H9 (cell line): Measurements from ENCODE around the gene DMAP1. TPM values are rescaled to one million over a fixed set of nuclear protein-coding genes. Genes with fewer than 3 reads are reported as not detected.

Experiments
- DNase-seq: peaks from one replicate; pipeline ENCODE4 v3.0.0-alpha.2; 2017
- H2AFZ ChIP-seq: one replicate; pipeline ENCODE4 v1.6.1; 2013; ENCODE audit warnings: mild to moderate bottlenecking, low read length, control low read depth, moderate library complexity
- H2AK5ac ChIP-seq: 2 replicates; pipeline ENCODE4 v1.6.1; 2013; ENCODE audit warnings: low read length, control low read depth, mixed read lengths; ENCODE audit not compliant: insufficient read length
- H2BK120ac ChIP-seq: one replicate; pipeline ENCODE4 v1.6.1; 2013; ENCODE audit warnings: low read depth, mild to moderate bottlenecking, low read length, control low read depth, inconsistent platforms; ENCODE audit not compliant: poor library complexity, severe bottlenecking
- H2BK12ac ChIP-seq: 2 replicates; pipeline ENCODE4 v1.6.1; 2013; ENCODE audit warnings: low read length, control low read depth, mixed read lengths, low read depth; ENCODE audit not compliant: insufficient read length
- H2BK15ac ChIP-seq: 2 replicates; pipeline ENCODE4 v1.6.1; 2013; ENCODE audit warnings: low read depth, low read length, control low read depth
- H2BK20ac ChIP-seq: one replicate; pipeline ENCODE4 v1.6.1; 2013; ENCODE audit warnings: low read depth, mild to moderate bottlenecking, low read length, control low read depth, inconsistent platforms; ENCODE audit not compliant: poor library complexity, severe bottlenecking
- H2BK5ac ChIP-seq: 2 replicates; pipeline ENCODE4 v1.6.1; 2013; ENCODE audit warnings: low read length, control low read depth, mixed read lengths; ENCODE audit not compliant: insufficient read length
- H3K14ac ChIP-seq: 2 replicates; pipeline ENCODE4 v1.6.1; 2013; ENCODE audit warnings: low read length, control low read depth; ENCODE audit not compliant: insufficient read depth
- H3K18ac ChIP-seq: 2 replicates; pipeline ENCODE4 v1.6.1; 2013; ENCODE audit warnings: low read depth, mild to moderate bottlenecking, mixed read lengths, low read length, control low read depth; ENCODE audit not compliant: insufficient read length
- H3K23ac ChIP-seq: 2 replicates; pipeline ENCODE4 v1.6.1; 2013; ENCODE audit warnings: low read length, control low read depth, mixed read lengths, low read depth; ENCODE audit not compliant: insufficient read length
- H3K23me2 ChIP-seq: 2 replicates; pipeline ENCODE4 v1.6.1; 2013; ENCODE audit warnings: low read depth, mild to moderate bottlenecking, mixed read lengths, low read length, control low read depth; ENCODE audit not compliant: insufficient read length, poor library complexity, severe bottlenecking
- H3K27ac ChIP-seq: 2 replicates; pipeline ENCODE4 v1.5.1; 2013; ENCODE audit warnings: low read length, control low read depth, mixed read lengths, low read depth; ENCODE audit not compliant: insufficient read length
- H3K27me3 ChIP-seq: 2 replicates; pipeline ENCODE4 v1.6.1; 2013; ENCODE audit warnings: low read length, control low read depth, inconsistent platforms; ENCODE audit not compliant: insufficient read depth
- H3K4ac ChIP-seq: 2 replicates; pipeline ENCODE4 v1.6.1; 2013; ENCODE audit warnings: low read depth, mild to moderate bottlenecking, control low read depth, inconsistent platforms, low read length, moderate library complexity
- H3K4me1 ChIP-seq: 2 replicates; pipeline ENCODE4 v1.6.1; 2013; ENCODE audit warnings: low read length, control low read depth, inconsistent platforms; ENCODE audit not compliant: insufficient read depth
- H3K4me2 ChIP-seq: 2 replicates; pipeline ENCODE4 v1.6.1; 2013; ENCODE audit warnings: low read length, control low read depth, mixed read lengths; ENCODE audit not compliant: insufficient read length, insufficient read depth
- H3K56ac ChIP-seq: 2 replicates; pipeline ENCODE4 v1.6.1; 2013; ENCODE audit warnings: low read depth, mild to moderate bottlenecking, mixed read lengths, low read length, control low read depth; ENCODE audit not compliant: insufficient read length
- H3K79me1 ChIP-seq: 2 replicates; pipeline ENCODE4 v1.6.1; 2013; ENCODE audit warnings: low read depth, mild to moderate bottlenecking, moderate library complexity, low read length, control low read depth, inconsistent platforms; ENCODE audit not compliant: insufficient read depth, poor library complexity, severe bottlenecking
- H3K79me2 ChIP-seq: 2 replicates; pipeline ENCODE4 v1.6.1; 2013; ENCODE audit warnings: low read length, control low read depth, inconsistent platforms; ENCODE audit not compliant: insufficient read depth
- H3K9ac ChIP-seq: 2 replicates; pipeline ENCODE4 v1.6.1; 2013; ENCODE audit warnings: low read length, control low read depth, mixed read lengths; ENCODE audit not compliant: insufficient read length; ENCODE audit errors: extremely low read depth
- H3K9me3 ChIP-seq: one replicate; pipeline ENCODE4 v1.6.1; 2013; ENCODE audit warnings: low read depth, low read length, inconsistent platforms; ENCODE audit not compliant: control insufficient read depth
- H3T11ph ChIP-seq: one replicate; pipeline ENCODE4 v1.6.1; 2013; ENCODE audit warnings: mild to moderate bottlenecking, low read length, control low read depth, inconsistent platforms
- H4K20me1 ChIP-seq: one replicate; pipeline ENCODE4 v1.6.1; 2013; ENCODE audit not compliant: control insufficient read depth, insufficient read length, insufficient read depth
- H4K5ac ChIP-seq: 2 replicates; pipeline ENCODE4 v1.6.1; 2013; ENCODE audit warnings: low read depth, mild to moderate bottlenecking, mixed read lengths, low read length, control low read depth; ENCODE audit not compliant: insufficient read length
- H4K8ac ChIP-seq: replicated peaks from 2 replicates; pipeline ENCODE4 v1.6.1; 2013; ENCODE audit warnings: low read length, control low read depth, mixed read lengths, low read depth; ENCODE audit not compliant: insufficient read length
- H4K91ac ChIP-seq: 2 replicates; pipeline ENCODE4 v1.6.1; 2013; ENCODE audit warnings: low read depth, mild to moderate bottlenecking, moderate library complexity, mixed read lengths, low read length, control low read depth; ENCODE audit not compliant: insufficient read length
- H3K27ac Mint-ChIP-seq, 3 experiments: 2 replicates in 2 of 3; 3 replicates in 1 of 3; pipeline ENCODE4 v1.8.0; 2020 to 2021; ENCODE audit warnings: mixed read lengths in 3 of 3, mild to moderate bottlenecking in 1 of 3, moderate library complexity in 1 of 3
- H3K27me3 Mint-ChIP-seq: 2 replicates; pipeline ENCODE4 v1.8.0; 2021; ENCODE audit warnings: low read depth, mild to moderate bottlenecking, moderate library complexity, mixed read lengths
- H3K36me3 Mint-ChIP-seq, 3 experiments: 2 replicates in 2 of 3; 3 replicates in 1 of 3; pipeline ENCODE4 v1.8.0; 2020 to 2021; ENCODE audit warnings: low read depth in 3 of 3, mixed read lengths in 3 of 3; ENCODE audit not compliant: insufficient read depth in 1 of 3
- H3K4me1 Mint-ChIP-seq, 2 experiments: 2 replicates each; pipeline ENCODE4 v1.8.0; 2020; ENCODE audit warnings: mixed read lengths in 2 of 2
- H3K4me3 Mint-ChIP-seq, 2 experiments: 2 replicates in 1 of 2; 3 replicates in 1 of 2; pipeline ENCODE4 v1.8.0; 2020 to 2021; ENCODE audit warnings: mild to moderate bottlenecking in 2 of 2, mixed read lengths in 2 of 2, moderate library complexity in 1 of 2
- H3K9me3 Mint-ChIP-seq, 2 experiments: 2 replicates in 1 of 2; 3 replicates in 1 of 2; pipeline ENCODE4 v1.8.0; 2020; ENCODE audit warnings: mild to moderate bottlenecking in 2 of 2, mixed read lengths in 2 of 2, moderate library complexity in 1 of 2
- CTCF ChIP-seq: fragments of 200-600 bp; sonication (generic); conservative IDR thresholded peaks from 3 replicates; pipeline ENCODE4 v1.8.0; 2021; ENCODE audit warnings: antibody characterized with exemption, mild to moderate bottlenecking
- WGBS: extraction: QIAGEN DNeasy Blood & Tissue Kit; methylation state at CpG from one replicate; pipeline ENCODE4 v1.1.7; 2013; ENCODE audit warnings: missing lambda C conversion rate, low lambda C conversion rate, mixed read lengths; ENCODE audit not compliant: insufficient read length; ENCODE audit errors: extremely low coverage; 5-methylcytosine and 5-hydroxymethylcytosine counted together
- total RNA-seq: library from RNA; stranded (reverse); gene quantifications from 2 replicates; pipeline ENCODE4 v1.2.1, GENCODE V29; 2021

DMAP1 gene
- total RNA-seq, 1 experiment from 2014 or later, result 55.3 TPM

- WGBS, result no CpG with 5 or more reads among the region's 2 CpGs
Observed at GRCh38 chr1:44225761-44226160, 12.5 kb downstream of the DMAP1 start.

More at GRCh38 chr1:44225761-44226160, 12.5 kb downstream of the DMAP1 start:
- H3K9me3 Mint-ChIP-seq, result peaks cover 25 to 43% of the 10 kb centered on the region in 2 experiments
- H3K4ac ChIP-seq, result no peak overlapping the region
- no peak overlapping the region; a peak in 1 of 7 replicates for H3K27ac Mint-ChIP-seq
- H3K4me1 Mint-ChIP-seq, result no peaks in the 10 kb centered on the region
- H3K27me3 Mint-ChIP-seq, result peaks cover 6% of the 10 kb centered on the region
- H3K27ac ChIP-seq, result no peak overlapping the region
- H3K27me3 ChIP-seq, result no peaks in the 10 kb centered on the region
- no peak overlapping the region for H3K23ac ChIP-seq
- no peak overlapping the region for H4K91ac ChIP-seq
- no peaks in the 10 kb centered on the region for H3K23me2 ChIP-seq
- no peak overlapping the region for H2BK5ac ChIP-seq
- H3K18ac ChIP-seq, result no peak overlapping the region
- no peak for DNase-seq
- H2AK5ac ChIP-seq, result no peak overlapping the region
- no peak for TF ChIP-seq CTCF
- no peak overlapping the region for H3K4me2 ChIP-seq
- no peak overlapping the region for H3K56ac ChIP-seq
- no peak overlapping the region for H4K5ac ChIP-seq
- no peaks in the 10 kb centered on the region for H3K79me2 ChIP-seq
- no peak overlapping the region for H2AFZ ChIP-seq
- H4K8ac ChIP-seq, result no peak overlapping the region
- no peak overlapping the region for H3K9ac ChIP-seq
- H3K36me3 Mint-ChIP-seq, result peaks cover 52 to 57% (median 55%) of the 10 kb centered on the region in 3 experiments
- no peaks in the 10 kb centered on the region for H4K20me1 ChIP-seq
- H3K14ac ChIP-seq, result no peak overlapping the region
- no peak overlapping the region for H2BK15ac ChIP-seq
- peaks cover 19% of the 10 kb centered on the region for H3K9me3 ChIP-seq
- no peak overlapping the region for H2BK120ac ChIP-seq
- H3T11ph ChIP-seq, result no peak overlapping the region
- H3K4me3 Mint-ChIP-seq, result no peak overlapping the region
- H2BK12ac ChIP-seq, result no peak overlapping the region
- H2BK20ac ChIP-seq, result no peak overlapping the region
- no peaks in the 10 kb centered on the region for H3K79me1 ChIP-seq
- H3K4me1 ChIP-seq, result no peaks in the 10 kb centered on the region
